ENCODE results near the gene IQGAP1. TPM values are rescaled to one million over a fixed set of nuclear protein-coding genes. Genes with fewer than 3 reads are reported as not detected.

IQGAP1 gene
- total and polyA plus RNA-seq, 4 donors: 9.2 to 50.1 (median 24.5) TPM

GRCh38 chr15:90386221-90386620 lies 1.8 kb upstream of the IQGAP1 start:
- Histone ChIP-seq H3K4me3 (ENCODE audit: low read depth in 1 of 3, low read length in 3 of 3) (no peak overlapping the region), H3K9me3 (ENCODE audit: control insufficient read depth in 4 of 4, low read length in 3 of 4) (no peaks in the 10 kb centered on the region), H3K27ac (ENCODE audit: low read depth in 1 of 2, low read length in 2 of 2) (no peak overlapping the region), H3K9ac (ENCODE audit: low read depth in 1 of 2, low read length in 2 of 2) (no peak overlapping the region), H3K4me1 (ENCODE audit: control insufficient read depth in 4 of 4, insufficient read depth in 4 of 4, low read length in 3 of 4) (peaks cover 0 to 6% (median 0%) of the 10 kb centered on the region in 4 donors), H3K27me3 (ENCODE audit: control insufficient read depth in 4 of 4, insufficient read depth in 4 of 4, low read length in 3 of 4) (no peaks in the 10 kb centered on the region), H3K36me3 (ENCODE audit: control insufficient read depth in 4 of 4, insufficient read depth in 3 of 4, low read depth in 1 of 4, low read length in 3 of 4) (peaks cover 0 to 1% (median 0%) of the 10 kb centered on the region in 4 donors)
- TF ChIP-seq SP1 (IDR thresholded peaks at IDR 0.05) (no peak), GABPA (IDR thresholded peaks at IDR 0.05 in 1 of 2, conservative IDR thresholded peaks at IDR 0.05 in 1 of 2) (no peak), TAF1 (conservative IDR thresholded peaks at IDR 0.05) (no peak), RAD21 (IDR thresholded peaks at IDR 0.05) (no peak), RXRA (IDR thresholded peaks at IDR 0.05) (no peak), HNF4A (conservative IDR thresholded peaks at IDR 0.05) (no peak), CTCF (IDR thresholded peaks at IDR 0.05; ENCODE audit: low read depth, low read length, missing input control) (no peak), FOXA1 (IDR thresholded peaks at IDR 0.05) (no peak), HNF4G (IDR thresholded peaks at IDR 0.05) (no peak), NR2F2 (IDR thresholded peaks at IDR 0.05) (no peak)
- TF ChIP-seq, protein P1, sequence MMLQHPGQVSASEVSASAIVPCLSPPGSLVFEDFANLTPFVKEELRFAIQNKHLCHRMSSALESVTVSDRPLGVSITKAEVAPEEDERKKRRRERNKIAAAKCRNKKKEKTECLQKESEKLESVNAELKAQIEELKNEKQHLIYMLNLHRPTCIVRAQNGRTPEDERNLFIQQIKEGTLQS (IDR thresholded peaks at IDR 0.05): no peak
- TF ChIP-seq, protein P2, sequence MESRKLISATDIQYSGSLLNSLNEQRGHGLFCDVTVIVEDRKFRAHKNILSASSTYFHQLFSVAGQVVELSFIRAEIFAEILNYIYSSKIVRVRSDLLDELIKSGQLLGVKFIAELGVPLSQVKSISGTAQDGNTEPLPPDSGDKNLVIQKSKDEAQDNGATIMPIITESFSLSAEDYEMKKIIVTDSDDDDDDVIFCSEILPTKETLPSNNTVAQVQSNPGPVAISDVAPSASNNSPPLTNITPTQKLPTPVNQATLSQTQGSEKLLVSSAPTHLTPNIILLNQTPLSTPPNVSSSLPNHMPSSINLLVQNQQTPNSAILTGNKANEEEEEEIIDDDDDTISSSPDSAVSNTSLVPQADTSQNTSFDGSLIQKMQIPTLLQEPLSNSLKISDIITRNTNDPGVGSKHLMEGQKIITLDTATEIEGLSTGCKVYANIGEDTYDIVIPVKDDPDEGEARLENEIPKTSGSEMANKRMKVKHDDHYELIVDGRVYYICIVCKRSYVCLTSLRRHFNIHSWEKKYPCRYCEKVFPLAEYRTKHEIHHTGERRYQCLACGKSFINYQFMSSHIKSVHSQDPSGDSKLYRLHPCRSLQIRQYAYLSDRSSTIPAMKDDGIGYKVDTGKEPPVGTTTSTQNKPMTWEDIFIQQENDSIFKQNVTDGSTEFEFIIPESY (IDR thresholded peaks at IDR 0.05): no peak
- WGBS: 80% methylated on average over 2 of the region's 2 CpGs
- no peak for DNase-seq (ENCODE audit: low spot score)

- peaks cover 0 to 3% (median under 1%) of the 10 kb centered on the region in 4 donors for H3K36me3 ChIP-seq (ENCODE audit: control insufficient read depth in 4 of 4, insufficient read depth in 3 of 4, low read depth in 1 of 4, low read length in 3 of 4)
- peaks cover 0 to 6% (median under 1%) of the 10 kb centered on the region in 4 donors for H3K4me1 ChIP-seq (ENCODE audit: control insufficient read depth in 4 of 4, insufficient read depth in 4 of 4, low read length in 3 of 4)
- H3K4me3 ChIP-seq (ENCODE audit: low read depth in 1 of 3, low read length in 3 of 3): peak overlapping the region; percentile 66 to 93 (median 89)
- H3K27me3 ChIP-seq (ENCODE audit: control insufficient read depth in 4 of 4, insufficient read depth in 4 of 4, low read length in 3 of 4): no peaks in the 10 kb centered on the region
- peak; percentile 50 for DNase-seq (ENCODE audit: low spot score)
- 11% methylated on average over 52 of the region's 52 CpGs for WGBS
- H3K9ac ChIP-seq (ENCODE audit: low read depth in 1 of 2, low read length in 2 of 2): peak overlapping the region; percentile 56 to 65
- TF ChIP-seq SP1 (IDR thresholded peaks at IDR 0.05) (no peak), FOXA1 (IDR thresholded peaks at IDR 0.05) (no peak), NR2F2 (IDR thresholded peaks at IDR 0.05) (no peak), TAF1 (conservative IDR thresholded peaks at IDR 0.05) (no peak), YY1 (IDR thresholded peaks at IDR 0.05) (no peak), FOXA2 (IDR thresholded peaks at IDR 0.05) (no peak)
- TF ChIP-seq, protein P2 (IDR thresholded peaks at IDR 0.05): no peak
- TF ChIP-seq, protein P3, sequence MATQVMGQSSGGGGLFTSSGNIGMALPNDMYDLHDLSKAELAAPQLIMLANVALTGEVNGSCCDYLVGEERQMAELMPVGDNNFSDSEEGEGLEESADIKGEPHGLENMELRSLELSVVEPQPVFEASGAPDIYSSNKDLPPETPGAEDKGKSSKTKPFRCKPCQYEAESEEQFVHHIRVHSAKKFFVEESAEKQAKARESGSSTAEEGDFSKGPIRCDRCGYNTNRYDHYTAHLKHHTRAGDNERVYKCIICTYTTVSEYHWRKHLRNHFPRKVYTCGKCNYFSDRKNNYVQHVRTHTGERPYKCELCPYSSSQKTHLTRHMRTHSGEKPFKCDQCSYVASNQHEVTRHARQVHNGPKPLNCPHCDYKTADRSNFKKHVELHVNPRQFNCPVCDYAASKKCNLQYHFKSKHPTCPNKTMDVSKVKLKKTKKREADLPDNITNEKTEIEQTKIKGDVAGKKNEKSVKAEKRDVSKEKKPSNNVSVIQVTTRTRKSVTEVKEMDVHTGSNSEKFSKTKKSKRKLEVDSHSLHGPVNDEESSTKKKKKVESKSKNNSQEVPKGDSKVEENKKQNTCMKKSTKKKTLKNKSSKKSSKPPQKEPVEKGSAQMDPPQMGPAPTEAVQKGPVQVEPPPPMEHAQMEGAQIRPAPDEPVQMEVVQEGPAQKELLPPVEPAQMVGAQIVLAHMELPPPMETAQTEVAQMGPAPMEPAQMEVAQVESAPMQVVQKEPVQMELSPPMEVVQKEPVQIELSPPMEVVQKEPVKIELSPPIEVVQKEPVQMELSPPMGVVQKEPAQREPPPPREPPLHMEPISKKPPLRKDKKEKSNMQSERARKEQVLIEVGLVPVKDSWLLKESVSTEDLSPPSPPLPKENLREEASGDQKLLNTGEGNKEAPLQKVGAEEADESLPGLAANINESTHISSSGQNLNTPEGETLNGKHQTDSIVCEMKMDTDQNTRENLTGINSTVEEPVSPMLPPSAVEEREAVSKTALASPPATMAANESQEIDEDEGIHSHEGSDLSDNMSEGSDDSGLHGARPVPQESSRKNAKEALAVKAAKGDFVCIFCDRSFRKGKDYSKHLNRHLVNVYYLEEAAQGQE (IDR thresholded peaks at IDR 0.05): no peak
- no peaks in the 10 kb centered on the region for H3K9me3 ChIP-seq (ENCODE audit: control insufficient read depth in 4 of 4, low read length in 3 of 4)
- H3K27ac ChIP-seq (ENCODE audit: low read depth in 1 of 2, low read length in 2 of 2): peak overlapping the region; percentile 42 to 90
Observed at GRCh38 chr15:90388462-90389380, 679 bp downstream of the IQGAP1 start.

Measured in liver (tissue), 9 donors.